ENCODE results near the gene ZNF260. TPM values are rescaled to one million over a fixed set of nuclear protein-coding genes. Genes with fewer than 3 reads are reported as not detected.
"Not testable (repeated sequence)": the region's sequence is repeated elsewhere in the genome, so short reads cannot be mapped to it uniquely, and the experiment has no call there.

ZNF260 gene
- polyA plus RNA-seq, 12 donors, result 9.8 to 21.6 (median 14.7) TPM; not detected in 1

- peak; percentile 29 for DNase-seq
These were observed 35.2 kb downstream of the ZNF260 start for GRCh38 chr19:36492689-36493453.

- not testable (repeated sequence) for DNase-seq
These were observed 37.2 kb downstream of the ZNF260 start for GRCh38 chr19:36490846-36491245.

- no peak for DNase-seq
These were observed 38.1 kb downstream of the ZNF260 start for GRCh38 chr19:36489920-36490415.

- peak; percentile 95 for DNase-seq
These were observed 38.8 kb downstream of the ZNF260 start, which contains the start of gene ZNF566 for GRCh38 chr19:36489118-36489919. TSS of gene ZNF566 (minus strand) at chr19:36489561. CDS start at chr19:36476557, 13,004 bp downstream.

GRCh38 chr19:36488846-36489117, 39.3 kb downstream of the ZNF260 start:
- DNase-seq, result peak; percentile 21

GRCh38 chr19:36488118-36488845, 39.8 kb downstream of the ZNF260 start:
- no peak for DNase-seq

GRCh38 chr19:36483653-36484052, 44.4 kb downstream of the ZNF260 start:
- DNase-seq, result no peak

- no peak for DNase-seq
These were observed 45.2 kb downstream of the ZNF260 start for GRCh38 chr19:36482876-36483275.

Other genes with a start within 250 kb of the ZNF260 start
- gene ZFP14, start 149.1 kb downstream of the ZNF260 start, polyA plus RNA-seq (ENCODE audit: insufficient read length in 12 of 12), result 10 to 100 TPM in 1 of 12 donors, 1 to 10 TPM in 10, not detected in 1; 5.1 to 13.3 (median 7.0) TPM
- 10 to 100 TPM in 6 of 12 donors, 1 to 10 TPM in 5, not detected in 1; 7.3 to 12.2 (median 10.5) TPM for gene ZFP82, start 109.6 kb downstream of the ZNF260 start, polyA plus RNA-seq (ENCODE audit: insufficient read length in 12 of 12)
- gene ZNF566, start 38.7 kb downstream of the ZNF260 start, polyA plus RNA-seq (ENCODE audit: insufficient read length in 12 of 12), result 10 to 100 TPM in 9 of 12 donors, 1 to 10 TPM in 2, not detected in 1; 9.2 to 18.4 (median 10.8) TPM
- 10 to 100 TPM in 11 of 12 donors, not detected in 1; 10.9 to 25.4 (median 18.6) TPM for gene ZNF529, start 45.0 kb upstream of the ZNF260 start, polyA plus RNA-seq (ENCODE audit: insufficient read length in 12 of 12)
- 10 to 100 TPM in 5 of 12 donors, 1 to 10 TPM in 6, not detected in 1; 5.6 to 13.9 (median 9.7) TPM for gene ZNF382, start 77.0 kb upstream of the ZNF260 start, polyA plus RNA-seq (ENCODE audit: insufficient read length in 12 of 12)
- 10 to 100 TPM in 5 of 12 donors, 1 to 10 TPM in 6, not detected in 1; 5.5 to 16.2 (median 9.3) TPM for gene ZNF461, start 138.6 kb upstream of the ZNF260 start, polyA plus RNA-seq (ENCODE audit: insufficient read length in 12 of 12)
- 10 to 100 TPM in 2 of 12 donors, 1 to 10 TPM in 8, not detected in 2; 6.4 to 11.3 (median 8.9) TPM for gene ZNF567, start 159.3 kb upstream of the ZNF260 start, polyA plus RNA-seq (ENCODE audit: insufficient read length in 12 of 12)
- gene ZNF850, start 244.5 kb upstream of the ZNF260 start, polyA plus RNA-seq (ENCODE audit: insufficient read length in 12 of 12), result 1 to 10 TPM in 11 of 12 donors, not detected in 1; 1.0 to 2.7 (median 1.7) TPM

All from muscle of arm (tissue), 12 donors.